ENCODE results near the gene VAV2.

- TF ChIP-seq POLR2A (IDR thresholded peaks at IDR 0.05) (no peak), POLR2AphosphoS5 (IDR thresholded peaks at IDR 0.05) (no peak), EP300 (IDR thresholded peaks at IDR 0.05) (no peak)
- TF ChIP-seq, protein P1, sequence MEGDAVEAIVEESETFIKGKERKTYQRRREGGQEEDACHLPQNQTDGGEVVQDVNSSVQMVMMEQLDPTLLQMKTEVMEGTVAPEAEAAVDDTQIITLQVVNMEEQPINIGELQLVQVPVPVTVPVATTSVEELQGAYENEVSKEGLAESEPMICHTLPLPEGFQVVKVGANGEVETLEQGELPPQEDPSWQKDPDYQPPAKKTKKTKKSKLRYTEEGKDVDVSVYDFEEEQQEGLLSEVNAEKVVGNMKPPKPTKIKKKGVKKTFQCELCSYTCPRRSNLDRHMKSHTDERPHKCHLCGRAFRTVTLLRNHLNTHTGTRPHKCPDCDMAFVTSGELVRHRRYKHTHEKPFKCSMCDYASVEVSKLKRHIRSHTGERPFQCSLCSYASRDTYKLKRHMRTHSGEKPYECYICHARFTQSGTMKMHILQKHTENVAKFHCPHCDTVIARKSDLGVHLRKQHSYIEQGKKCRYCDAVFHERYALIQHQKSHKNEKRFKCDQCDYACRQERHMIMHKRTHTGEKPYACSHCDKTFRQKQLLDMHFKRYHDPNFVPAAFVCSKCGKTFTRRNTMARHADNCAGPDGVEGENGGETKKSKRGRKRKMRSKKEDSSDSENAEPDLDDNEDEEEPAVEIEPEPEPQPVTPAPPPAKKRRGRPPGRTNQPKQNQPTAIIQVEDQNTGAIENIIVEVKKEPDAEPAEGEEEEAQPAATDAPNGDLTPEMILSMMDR (IDR thresholded peaks at IDR 0.05) = no peak
Observed at GRCh38 chr9:133797406-133798105, 194.6 kb downstream of the VAV2 start.

Data from sigmoid colon (tissue), 4 donors.